Calu3 (cell line): Measurements from ENCODE around the gene FHIT. TPM values are rescaled to one million over a fixed set of nuclear protein-coding genes. Genes with fewer than 3 reads are reported as not detected.

Experiments used
- BruUV-seq: library from RNA; stranded (reverse); fragments of 400-500 nt; replicated peaks from 2 replicates; lab custom pipeline; 2021; lab: Mats Ljungman, UMichigan
- CTCF ChIA-PET: fragments of 300-600 bp; sonication (Branson Sonifier 250); formaldehyde crosslinking; loops from one replicate; lab custom pipeline; 2022; ENCODE audit warnings: antibody characterized with exemption; lab: Charles Lee
- DNase-seq: peaks from one replicate; pipeline ENCODE4 v3.0.0; 2022
- H3K27ac Mint-ChIP-seq: one replicate; pipeline ENCODE4 v1.8.0; 2022; ENCODE audit warnings: mixed read lengths; ENCODE audit not compliant: unreplicated experiment
- H3K27me3 Mint-ChIP-seq: one replicate; pipeline ENCODE4 v1.8.0; 2022; ENCODE audit warnings: mixed read lengths; ENCODE audit not compliant: unreplicated experiment
- H3K36me3 Mint-ChIP-seq: one replicate; pipeline ENCODE4 v1.8.0; 2022; ENCODE audit warnings: mild to moderate bottlenecking, moderate library complexity, mixed read lengths; ENCODE audit not compliant: insufficient read depth, unreplicated experiment
- H3K4me1 Mint-ChIP-seq: one replicate; pipeline ENCODE4 v1.8.0; 2022; ENCODE audit warnings: mild to moderate bottlenecking, low read depth, mixed read lengths; ENCODE audit not compliant: unreplicated experiment
- H3K4me3 Mint-ChIP-seq: one replicate; pipeline ENCODE4 v1.8.0; 2022; ENCODE audit warnings: mild to moderate bottlenecking, low read depth, moderate library complexity, mixed read lengths; ENCODE audit not compliant: unreplicated experiment
- H3K9me3 Mint-ChIP-seq: one replicate; pipeline ENCODE4 v1.8.0; 2022; ENCODE audit warnings: low read depth, mixed read lengths; ENCODE audit not compliant: unreplicated experiment
- CTCF ChIP-seq: fragments of 200-600 bp; IDR thresholded peaks from one replicate; pipeline ENCODE4 v1.8.0; 2022; ENCODE audit warnings: antibody characterized with exemption; ENCODE audit not compliant: unreplicated experiment
- intact Hi-C: fragments of 100-400 bp; cut with micrococcal nuclease; formaldehyde crosslinking; loops from one replicate; pipeline ENCODE4 v1.10.0; 2022; ENCODE audit not compliant: unreplicated experiment
- total RNA-seq: library from RNA; stranded (reverse); gene quantifications from 2 replicates; pipeline ENCODE4 v1.2.3, GENCODE V29; 2022

Gene FHIT
- total RNA-seq, 1 experiment from 2014 or later = 6.2 TPM

GRCh38 chr3:61154457-61155198, 96.6 kb downstream of the FHIT start:
- no peak overlapping the region for H3K4me3 Mint-ChIP-seq
- H3K27me3 Mint-ChIP-seq = no peaks in the 10 kb centered on the region
- no TSS peak for BruUV-seq
- no peaks in the 10 kb centered on the region for H3K9me3 Mint-ChIP-seq
- CTCF ChIA-PET = no interaction called here
- H3K36me3 Mint-ChIP-seq = no peaks in the 10 kb centered on the region
- no peaks in the 10 kb centered on the region for H3K4me1 Mint-ChIP-seq
- no peak for TF ChIP-seq CTCF
- H3K27ac Mint-ChIP-seq = no peak overlapping the region
- no peak for DNase-seq
- intact Hi-C loops = no loop called here

- H3K27ac Mint-ChIP-seq = no peak overlapping the region
- no peak overlapping the region for H3K4me3 Mint-ChIP-seq
- H3K4me1 Mint-ChIP-seq = no peaks in the 10 kb centered on the region
- DNase-seq = no peak
- intact Hi-C loops = no loop called here
- H3K27me3 Mint-ChIP-seq = no peaks in the 10 kb centered on the region
- no peak for TF ChIP-seq CTCF
- BruUV-seq = no TSS peak
- H3K9me3 Mint-ChIP-seq = no peaks in the 10 kb centered on the region
- CTCF ChIA-PET = no interaction called here
- H3K36me3 Mint-ChIP-seq = no peaks in the 10 kb centered on the region
These were observed 99.2 kb downstream of the FHIT start for GRCh38 chr3:61152071-61152470.

GRCh38 chr3:61149236-61149635, 102.0 kb downstream of the FHIT start:
- Mint-ChIP-seq H3K27me3 (no peaks in the 10 kb centered on the region), H3K4me1 (no peaks in the 10 kb centered on the region), H3K36me3 (no peaks in the 10 kb centered on the region), H3K27ac (no peak overlapping the region), H3K4me3 (no peak overlapping the region), H3K9me3 (no peaks in the 10 kb centered on the region)
- no TSS peak for BruUV-seq
- TF ChIP-seq CTCF = no peak
- no peak for DNase-seq
- intact Hi-C loops = no loop called here
- CTCF ChIA-PET = no interaction called here

- DNase-seq = no peak
- TF ChIP-seq CTCF = no peak
- Mint-ChIP-seq H3K36me3 (no peaks in the 10 kb centered on the region), H3K4me3 (no peak overlapping the region), H3K27ac (no peak overlapping the region), H3K27me3 (no peaks in the 10 kb centered on the region), H3K4me1 (no peaks in the 10 kb centered on the region), H3K9me3 (no peaks in the 10 kb centered on the region)
- intact Hi-C loops = no loop called here
- CTCF ChIA-PET = no interaction called here
- BruUV-seq = no TSS peak
These were observed 105.0 kb downstream of the FHIT start for GRCh38 chr3:61146010-61146890.
